ENCODE results near the gene PLCB1.

PLCB1 gene

DNA sequence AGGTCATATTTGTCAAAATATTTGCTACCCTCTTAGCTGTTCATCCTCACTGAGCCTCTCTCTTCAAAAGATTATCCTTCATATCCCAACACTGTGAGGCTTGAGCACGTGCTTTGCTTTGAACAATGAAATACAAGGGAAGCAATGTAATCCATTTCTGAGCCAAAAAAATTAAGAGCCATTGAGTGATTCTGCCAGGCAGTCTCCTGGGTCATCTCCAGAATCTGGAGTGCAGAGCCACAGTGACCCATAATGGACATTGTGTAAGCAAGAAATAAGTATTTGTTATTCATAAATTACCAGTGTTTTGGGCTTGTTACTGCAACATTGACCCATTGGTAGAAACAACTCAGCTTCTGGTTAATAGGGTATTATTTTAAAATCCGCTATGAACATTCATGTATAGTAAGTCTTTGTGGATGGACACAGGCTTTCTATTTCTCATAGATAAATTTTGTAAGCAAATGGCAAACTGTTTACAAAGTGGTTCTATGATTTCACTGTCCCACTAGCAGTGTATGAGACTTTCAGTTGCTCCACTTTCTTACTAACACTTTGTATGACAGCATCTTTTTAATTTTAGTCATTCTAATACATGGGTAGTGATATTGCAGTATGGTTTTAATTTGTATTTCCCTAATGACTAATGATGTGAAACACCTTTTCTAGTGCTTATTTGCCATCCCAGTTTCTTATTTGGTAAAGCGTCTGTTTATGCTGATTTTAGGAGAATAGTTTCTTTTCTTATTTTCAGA lies 358.2 kb downstream of the PLCB1 start:
- DNase-seq (ENCODE audit: low spot score): no peak
- FAIRE-seq: no peak

DNA sequence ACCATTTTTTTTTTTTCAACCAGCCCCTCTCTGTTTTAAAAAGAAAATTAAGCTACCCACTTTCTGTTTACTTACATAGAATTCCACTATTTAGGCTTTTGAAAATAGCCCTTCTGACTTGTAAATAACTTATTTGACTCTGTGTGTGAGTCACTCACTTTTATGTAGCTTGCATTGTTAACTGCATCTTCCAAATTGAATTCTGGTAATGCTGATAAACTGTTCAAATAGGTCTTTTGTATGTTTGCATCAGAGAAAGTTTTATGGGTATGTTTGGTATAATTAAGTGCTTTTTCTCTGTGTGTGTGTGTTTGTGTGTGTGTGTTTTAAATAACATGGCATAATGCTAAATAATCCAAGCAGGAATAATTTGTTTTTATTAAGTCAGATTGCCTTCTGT lies 360.1 kb downstream of the PLCB1 start:
- FAIRE-seq (no peak), DNase-seq (ENCODE audit: low spot score) (no peak)

DNA sequence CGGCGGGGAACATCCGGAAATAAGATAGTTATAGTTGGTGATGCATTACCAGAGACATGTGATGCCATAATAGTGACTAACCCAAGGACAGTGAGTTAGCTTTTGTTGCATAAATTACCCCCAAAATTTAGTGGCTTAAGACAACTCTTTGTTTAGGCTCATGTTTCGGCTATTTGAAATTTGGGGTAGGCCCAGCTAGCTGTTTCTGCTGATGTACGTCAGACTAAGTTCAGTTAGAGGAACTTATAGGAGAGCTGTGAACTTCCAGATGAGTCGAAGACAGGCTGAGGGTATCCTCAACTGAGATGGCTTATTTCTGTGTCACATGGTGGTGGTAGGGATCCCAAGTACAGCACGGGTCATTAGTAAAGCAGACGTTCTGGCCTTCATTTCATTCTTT lies 366.5 kb downstream of the PLCB1 start:
- FAIRE-seq: no peak
- DNase-seq (ENCODE audit: low spot score): no peak

DNA sequence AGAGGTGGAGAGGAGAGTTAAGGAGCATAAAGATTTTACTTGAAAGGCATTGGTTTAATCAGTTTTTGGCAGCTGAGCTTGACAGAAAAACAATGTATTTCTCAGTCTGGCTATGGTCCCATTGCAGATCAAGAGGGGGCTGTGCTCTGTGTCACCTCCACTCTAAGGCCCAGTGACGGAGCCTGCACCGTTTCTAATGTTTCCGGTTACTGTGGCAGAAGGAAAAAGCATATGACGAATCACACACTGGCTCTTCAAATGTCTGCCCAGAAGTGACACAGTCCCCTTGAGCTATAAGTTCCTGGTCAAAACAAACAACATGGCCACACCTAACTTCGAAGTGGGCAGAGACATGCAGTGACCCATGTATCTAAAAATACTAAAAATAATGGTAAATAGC lies 372.0 kb downstream of the PLCB1 start:
- no peak for DNase-seq (ENCODE audit: low spot score)
- FAIRE-seq: no peak

DNA sequence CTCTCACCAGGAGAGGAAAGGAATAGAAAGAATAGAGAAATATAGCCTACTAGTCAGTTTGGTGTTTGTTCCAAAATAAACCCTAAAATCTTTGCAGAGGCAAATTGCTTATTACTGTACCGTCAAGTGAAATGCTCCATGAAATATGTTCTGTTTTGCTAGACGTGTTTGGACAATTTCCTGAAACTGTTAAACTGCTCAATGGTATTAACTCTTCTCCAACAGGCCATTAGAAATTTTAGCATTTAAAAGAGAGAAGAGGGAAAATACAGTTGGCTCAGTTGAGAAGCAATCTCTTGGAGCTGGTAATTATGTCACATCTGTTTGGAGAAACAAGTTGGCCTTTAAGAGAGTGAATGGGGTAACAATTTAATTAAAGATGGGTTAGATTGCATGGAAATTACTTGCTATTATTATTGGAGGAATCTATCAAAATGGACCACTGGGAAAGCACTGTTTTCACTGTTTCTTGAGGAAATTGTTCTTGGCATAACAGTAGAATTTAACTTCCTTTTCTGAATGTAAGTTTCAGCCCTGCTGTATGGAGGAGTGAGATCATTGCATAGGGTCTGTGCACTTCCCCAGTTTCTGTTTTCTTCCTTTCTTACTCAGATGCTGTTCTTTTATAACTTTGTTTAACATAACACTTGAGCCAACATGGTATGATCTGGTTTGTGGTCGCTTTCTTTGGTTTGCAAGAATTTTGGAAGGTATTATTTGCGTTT lies 373.6 kb downstream of the PLCB1 start:
- FAIRE-seq: no peak
- DNase-seq (ENCODE audit: low spot score): no peak

DNA sequence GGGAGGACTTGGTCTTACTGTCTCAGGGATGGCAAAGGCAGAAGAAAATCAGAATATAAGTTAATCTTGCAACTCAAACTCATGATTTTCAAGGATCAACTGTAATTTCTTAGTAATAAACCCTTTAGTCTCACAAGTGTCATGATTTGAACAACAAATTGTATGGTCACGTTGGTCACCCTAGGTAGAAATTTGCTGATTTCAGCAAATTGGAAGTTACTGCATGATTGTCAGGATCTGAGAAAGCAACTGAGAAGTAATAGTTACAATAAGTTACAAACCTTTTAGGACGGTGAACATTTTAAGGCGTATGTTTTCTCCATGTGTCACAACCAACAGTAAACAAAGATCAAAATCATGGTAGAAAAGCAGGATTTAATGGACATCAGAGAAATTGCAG lies 375.2 kb downstream of the PLCB1 start:
- DNase-seq (ENCODE audit: low spot score) (no peak), FAIRE-seq (no peak)

DNA sequence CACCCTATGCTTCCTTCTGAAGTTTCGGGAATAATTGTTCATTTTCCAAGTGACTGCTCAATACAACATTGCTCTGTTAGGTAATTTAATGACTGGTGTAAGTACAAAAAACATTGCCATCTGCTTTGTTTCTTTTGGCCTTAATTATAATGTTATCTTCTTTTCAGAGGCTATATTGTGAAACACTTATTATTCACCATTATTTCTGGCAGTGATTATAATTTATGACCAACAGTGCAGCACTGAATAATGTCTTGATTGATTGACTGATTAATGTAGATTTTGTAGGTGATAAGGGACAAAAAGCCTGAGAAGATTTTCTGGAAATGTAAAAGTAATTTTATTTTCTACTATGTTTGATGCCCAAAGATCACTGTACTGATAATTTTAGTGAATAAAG lies 377.7 kb downstream of the PLCB1 start:
- DNase-seq (ENCODE audit: low spot score) (no peak), FAIRE-seq (no peak)

DNA sequence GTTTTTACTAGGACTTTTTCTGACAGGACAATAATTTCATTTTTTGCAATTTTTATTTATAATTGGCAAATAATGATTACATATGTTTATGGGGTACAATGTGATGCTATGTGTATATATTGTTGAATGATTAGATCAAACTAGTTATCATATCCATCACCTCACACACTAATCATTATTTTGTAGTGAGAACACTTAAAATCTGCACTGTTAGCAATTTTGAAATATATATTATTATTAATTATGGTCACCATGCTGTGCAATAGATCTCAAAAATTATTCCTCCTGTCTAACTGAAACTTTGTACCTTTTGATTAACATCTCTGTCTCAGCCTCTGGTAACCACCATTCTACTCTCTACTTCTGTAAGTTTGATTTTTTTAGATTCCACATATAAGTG lies 378.7 kb downstream of the PLCB1 start:
- FAIRE-seq: no peak
- DNase-seq (ENCODE audit: low spot score): no peak

DNA sequence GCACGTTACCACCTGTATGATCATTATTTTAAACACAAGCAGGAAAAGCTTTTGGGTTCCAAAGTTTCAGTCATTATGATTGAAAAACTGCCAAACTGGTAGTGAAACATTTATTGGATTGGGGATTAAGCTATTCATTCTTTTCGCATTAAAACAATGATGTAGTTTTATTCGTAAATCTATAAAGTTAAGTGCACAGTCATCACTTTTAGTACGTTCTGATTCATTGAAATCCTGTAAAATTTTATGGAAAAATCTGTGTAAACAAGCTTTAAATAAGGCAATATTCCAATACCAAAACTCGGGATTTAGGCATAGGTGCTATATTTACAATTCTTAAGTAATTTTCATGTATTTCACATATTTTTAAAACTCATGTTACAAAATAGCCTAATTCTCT lies 379.9 kb downstream of the PLCB1 start:
- no peak for DNase-seq (ENCODE audit: low spot score)
- FAIRE-seq: no peak

DNA sequence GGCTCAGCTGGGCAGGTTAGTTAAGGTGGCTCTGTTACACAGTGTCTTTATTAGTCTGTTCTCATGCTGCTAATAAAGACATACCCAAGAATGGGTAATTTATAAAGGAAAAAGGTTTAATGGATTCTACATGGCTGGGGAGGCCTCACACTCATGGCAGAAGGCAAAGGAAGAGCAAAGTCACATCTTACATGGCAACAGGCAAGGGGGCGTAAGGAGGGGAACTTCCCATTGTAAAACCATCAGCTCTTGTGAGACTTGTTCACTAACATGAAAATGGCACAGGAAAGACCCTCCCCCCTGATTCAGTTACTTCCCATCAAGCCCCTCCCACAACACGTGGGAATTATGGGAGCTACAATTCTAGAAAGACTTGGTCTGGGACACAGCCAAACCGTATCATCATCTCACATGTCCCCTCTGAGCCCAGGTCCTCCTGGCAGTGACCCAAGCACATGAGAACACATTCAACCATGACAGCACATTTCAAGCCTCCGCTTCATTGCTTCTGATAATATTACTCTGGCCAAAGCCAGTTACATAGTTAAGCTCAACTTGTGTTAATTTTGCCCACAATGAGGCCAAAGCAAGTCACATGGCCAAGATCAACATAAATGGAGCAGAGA lies 383.9 kb downstream of the PLCB1 start:
- peak; percentile 9 for DNase-seq (ENCODE audit: low spot score)
- FAIRE-seq: no peak

DNA sequence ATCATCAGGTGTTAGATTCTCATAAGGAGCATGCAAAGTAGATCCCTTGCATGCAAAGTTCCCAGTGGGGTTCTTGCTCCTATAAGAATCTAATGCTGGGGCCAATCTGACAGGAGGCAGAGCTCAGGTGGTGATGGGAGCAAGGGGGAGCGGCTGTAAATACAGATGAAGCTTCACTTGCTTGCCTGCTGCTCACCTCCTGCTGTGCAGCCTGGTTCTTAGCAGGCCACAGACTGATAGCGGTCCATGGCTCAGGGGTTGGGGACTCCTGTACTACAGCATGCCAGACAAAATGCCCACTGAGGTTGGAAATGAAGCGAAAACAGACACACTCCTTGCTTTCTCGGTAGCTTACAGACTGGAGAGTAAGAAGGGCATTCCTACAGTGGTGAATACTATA lies 386.8 kb downstream of the PLCB1 start:
- no peak for DNase-seq (ENCODE audit: low spot score)
- no peak for FAIRE-seq

DNA sequence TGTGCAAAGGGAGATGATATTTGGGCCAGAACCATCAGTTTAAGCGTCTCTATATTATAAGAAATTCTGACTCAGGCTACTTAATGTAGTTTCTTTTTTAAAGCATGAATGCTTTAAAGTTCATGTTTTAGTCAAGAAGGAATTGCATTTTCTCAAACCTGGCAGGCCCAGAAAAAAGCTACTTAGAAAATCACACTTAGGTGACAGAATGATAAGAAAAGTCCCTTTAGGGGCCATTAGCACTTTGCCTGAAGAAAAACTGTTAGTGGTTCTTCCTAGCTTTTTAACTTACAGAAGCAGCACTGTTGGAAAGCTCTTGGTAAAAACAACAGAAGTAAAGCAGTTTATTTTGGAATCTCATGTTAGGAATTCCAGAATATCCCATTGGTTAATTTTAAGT lies 387.8 kb downstream of the PLCB1 start:
- DNase-seq (ENCODE audit: low spot score) (no peak), FAIRE-seq (no peak)

DNA sequence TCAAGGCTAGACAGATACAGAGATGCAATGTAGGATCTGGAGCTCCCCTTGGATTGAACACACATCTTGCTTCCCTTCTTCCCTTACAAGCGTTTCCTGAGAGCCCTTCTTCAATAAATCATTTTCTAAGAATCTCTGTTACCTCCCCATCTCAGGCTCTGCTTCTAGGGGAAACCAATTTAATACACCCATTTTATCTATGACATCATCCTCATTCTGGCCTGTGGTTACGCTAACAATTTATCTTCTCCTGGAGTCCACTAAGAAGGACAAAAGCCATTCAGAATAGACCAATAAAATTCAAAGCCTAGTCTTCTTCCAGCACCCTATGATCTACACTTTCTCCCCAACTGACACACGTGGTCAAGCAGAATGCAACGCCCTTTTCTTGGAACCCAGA lies 390.1 kb downstream of the PLCB1 start:
- DNase-seq (ENCODE audit: low spot score) (no peak), FAIRE-seq (no peak)

DNA sequence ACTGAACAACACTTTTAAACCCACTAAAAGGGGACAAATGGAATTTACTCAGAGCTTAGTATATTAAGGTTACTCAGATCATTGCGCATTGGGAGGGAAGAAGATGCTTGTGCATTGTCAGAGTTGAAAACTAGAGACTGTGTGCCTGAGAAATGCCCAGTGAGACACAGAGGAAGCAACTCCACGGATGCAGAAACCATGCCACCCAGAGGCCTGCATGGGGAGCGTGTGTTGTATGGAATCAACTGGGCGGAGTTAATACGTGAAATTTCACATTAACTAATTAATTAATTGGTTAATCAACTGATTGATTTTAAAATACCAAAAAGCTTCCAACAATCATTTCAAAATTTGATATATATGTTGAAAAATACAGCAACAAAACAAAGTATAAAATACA lies 391.6 kb downstream of the PLCB1 start:
- no peak for DNase-seq (ENCODE audit: low spot score)
- no peak for FAIRE-seq

DNA sequence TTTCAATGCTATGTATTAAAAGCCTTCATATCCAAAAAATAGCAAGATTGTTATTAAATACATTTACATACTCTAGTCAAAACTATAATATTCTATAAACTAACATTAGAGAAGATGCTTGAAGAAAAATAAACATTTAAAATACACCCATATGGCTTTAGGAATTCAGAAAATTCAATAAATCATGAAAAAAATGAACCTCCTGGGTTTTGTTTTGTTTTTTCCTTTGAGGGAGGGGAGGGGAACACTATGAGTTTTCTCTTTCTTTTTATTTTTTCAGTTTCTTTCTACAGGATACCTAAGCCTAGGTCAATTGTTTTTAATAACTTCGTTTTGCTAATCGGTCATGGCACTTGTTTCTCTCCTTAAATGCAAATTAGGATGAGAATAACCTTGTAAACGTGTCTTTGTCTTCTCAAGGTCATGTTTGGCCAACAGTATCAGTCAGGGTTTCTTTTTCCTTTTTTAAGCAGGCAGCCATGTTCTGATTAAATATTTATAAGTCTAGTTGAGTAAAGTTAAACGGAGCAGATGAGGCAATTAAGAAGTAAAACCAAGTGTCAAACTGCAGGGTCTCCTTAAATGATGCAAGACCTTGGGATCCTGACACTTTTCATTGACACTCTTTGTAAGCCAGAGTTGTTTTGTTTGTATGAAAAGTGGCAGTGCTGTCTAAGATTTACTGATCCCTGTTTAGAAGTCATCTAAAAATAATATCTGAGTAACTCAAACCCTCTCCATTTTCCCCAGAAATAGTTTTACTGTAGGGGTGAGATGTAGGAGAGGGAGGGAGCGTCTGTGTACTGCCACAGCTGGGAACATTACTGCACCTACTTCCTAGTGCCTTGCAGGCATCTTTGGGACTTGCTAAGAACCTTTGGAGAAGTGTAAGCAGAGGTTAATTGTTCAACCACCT lies 392.3 kb downstream of the PLCB1 start:
- no peak for DNase-seq (ENCODE audit: low spot score)

DNA sequence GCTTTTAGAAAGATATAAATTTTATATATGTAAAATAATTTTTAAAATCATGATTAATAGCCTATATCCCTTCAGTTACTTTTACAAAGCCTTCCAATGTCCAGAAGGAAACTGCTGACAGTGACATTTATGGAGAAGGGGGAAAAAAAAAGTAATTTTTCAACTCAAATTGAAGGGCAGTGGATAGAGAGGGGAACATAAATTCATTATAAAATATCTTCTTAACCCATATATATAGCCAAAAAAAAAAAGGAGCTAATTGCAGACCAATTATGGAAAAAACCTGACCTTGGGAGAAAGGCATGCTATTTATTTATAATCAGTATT lies 392.9 kb downstream of the PLCB1 start:
- no peak for DNase-seq (ENCODE audit: low spot score)
- no peak for FAIRE-seq

More for the DNA sequence above, 392.3 kb downstream of the PLCB1 start:
- FAIRE-seq: no peak

DNA sequence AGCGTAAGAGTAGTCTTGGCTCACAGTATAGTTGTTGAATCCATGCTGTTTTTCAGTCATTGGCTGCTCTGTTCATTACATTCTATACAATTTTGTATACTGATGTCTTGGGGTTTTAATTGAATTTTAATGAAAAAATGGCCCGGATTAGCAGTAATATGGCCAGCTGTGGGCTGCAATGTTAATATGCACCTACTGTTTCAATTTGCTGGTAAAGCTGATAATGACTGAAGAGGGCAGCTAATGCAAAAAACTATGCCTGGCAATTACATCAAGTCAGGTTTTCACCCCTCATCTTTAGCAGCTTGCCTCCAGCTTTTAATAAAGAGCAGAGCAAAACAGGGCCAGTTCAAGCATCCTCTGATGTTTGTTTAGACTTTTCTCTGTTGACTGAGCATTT lies 394.5 kb downstream of the PLCB1 start:
- no peak for FAIRE-seq
- no peak for DNase-seq (ENCODE audit: low spot score)

DNA sequence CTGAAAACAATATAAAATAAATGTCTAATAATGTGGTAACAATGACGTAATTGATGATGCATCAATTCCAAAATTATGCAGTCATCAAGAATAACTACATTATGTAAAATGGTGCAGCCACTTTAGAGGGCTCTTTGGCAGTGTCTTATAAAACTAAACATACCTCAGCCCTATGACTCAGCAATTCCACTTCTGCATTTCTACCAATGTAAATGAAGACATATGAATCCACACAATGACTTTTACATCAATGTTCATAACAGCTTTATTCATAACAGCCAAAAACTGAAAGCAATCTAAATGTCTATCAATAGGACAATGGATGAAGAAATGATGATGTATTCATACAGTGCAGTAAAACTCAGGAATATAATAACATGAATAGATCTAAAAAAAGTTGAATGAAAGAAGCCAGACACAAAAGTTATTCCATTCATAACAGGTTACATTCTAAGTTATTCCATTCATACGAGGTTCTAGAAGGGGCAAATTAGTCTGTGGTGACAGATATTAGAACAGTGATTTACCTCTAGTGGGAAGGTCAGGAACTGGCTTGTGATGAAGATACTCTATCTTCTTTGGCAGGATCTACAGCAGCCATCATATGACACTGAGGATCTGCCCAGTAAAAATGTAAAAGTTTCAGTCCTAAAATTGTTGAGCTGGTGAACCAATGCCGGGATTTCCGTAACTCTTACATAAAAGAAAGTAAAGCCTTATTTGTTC lies 396.1 kb downstream of the PLCB1 start:
- no peak for FAIRE-seq
- no peak for DNase-seq (ENCODE audit: low spot score)

DNA sequence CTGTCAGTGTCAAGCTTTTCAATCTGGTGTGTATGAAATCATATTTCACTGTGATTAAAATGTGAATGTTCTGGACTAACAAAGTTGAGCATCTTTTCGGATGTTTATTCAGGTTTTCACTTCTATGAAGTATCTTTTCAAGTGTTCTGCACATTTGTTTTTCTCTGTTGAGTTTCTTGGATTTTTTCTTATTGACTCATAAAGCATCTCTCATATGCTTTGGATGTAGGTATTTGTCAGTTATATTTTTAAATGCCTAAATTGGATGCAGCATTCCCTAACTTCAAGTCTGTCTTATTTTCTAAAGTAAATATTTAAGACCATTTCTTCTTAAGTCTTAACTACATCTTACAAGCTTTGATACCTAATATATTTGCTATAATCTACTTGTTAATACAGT lies 398.0 kb downstream of the PLCB1 start:
- DNase-seq (ENCODE audit: low spot score) (no peak), FAIRE-seq (no peak)

DNA sequence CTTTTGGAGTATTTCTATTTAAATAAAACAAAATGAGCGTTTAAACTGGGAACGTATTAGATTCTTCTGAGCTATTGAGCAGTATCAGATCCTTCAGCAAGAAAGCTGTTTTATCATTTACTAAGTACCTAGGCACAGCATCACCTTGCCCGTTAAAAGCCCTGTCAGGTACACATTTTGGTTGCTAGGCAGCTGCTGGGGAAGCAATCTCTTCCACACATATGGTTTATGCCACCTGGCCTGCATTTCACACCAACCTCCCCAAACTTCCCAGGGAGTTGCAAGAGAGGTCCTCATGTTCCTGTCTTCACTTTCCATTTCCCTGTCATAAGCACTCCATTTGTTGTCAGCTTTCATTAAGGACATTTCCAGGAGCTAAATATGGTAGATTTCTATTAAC lies 400.1 kb downstream of the PLCB1 start:
- DNase-seq (ENCODE audit: low spot score): no peak
- no peak for FAIRE-seq

Measured in RCC 7860 (cell line).